ENCODE measurements around the gene PTPRJ.
"Not testable (repeated sequence)": the region's sequence is repeated elsewhere in the genome, so short reads cannot be mapped to it uniquely, and the experiment has no call there.

PTPRJ gene

DNA sequence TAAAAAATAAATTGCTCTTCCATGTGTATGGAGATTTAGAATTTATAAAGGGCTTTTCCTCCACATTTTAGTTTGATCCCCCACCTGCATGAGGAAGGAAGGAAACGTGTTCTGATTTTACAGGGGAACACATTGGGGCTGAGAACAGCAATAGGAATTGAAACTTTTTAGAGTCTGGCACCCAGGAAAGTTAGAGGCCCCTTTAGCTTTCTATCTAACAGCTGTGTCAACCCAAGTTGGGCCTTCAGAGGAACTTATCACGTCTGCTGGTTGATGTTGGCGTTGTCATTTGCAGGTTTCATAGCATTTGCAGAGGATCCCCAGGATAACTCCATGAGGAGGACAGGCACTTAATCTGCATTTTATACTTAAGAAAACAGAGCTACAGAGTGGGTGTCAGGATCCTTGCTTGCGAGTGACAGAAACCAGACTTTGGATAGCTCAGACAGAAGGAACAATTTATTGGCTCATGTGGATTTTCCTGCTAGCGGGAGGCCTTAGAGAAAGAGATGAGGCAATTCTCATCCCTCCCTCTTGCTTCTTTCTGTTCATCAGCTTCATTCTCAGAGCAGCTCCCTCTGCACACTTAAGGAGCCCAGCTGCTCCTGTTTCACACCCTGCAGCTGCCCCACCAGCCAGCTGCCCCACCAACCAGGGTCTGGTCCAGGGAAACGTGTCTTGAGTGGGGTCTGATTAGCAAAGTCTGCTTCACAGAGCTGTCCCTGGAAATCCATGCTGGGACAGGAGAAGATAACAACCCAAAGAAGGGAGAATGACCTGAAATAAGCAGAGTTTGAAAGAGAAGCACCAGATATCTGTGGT is 143.8 kb downstream of the PTPRJ start:
- DNase-seq = no peak

DNA sequence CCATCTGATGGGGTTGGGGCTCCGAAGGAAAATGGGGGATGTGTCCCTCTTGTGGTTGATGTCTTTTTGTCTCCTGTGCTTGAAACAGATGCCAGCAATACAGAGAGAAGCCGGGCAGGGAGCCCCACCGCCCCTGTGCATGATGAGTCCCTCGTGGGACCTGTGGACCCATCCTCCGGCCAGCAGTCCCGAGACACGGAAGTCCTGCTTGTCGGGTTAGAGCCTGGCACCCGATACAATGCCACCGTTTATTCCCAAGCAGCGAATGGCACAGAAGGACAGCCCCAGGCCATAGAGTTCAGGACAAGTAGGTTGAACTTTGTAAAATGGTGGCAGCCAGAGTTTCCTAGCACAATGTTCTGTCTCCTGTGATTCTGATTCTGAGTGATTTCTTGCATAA is 144.5 kb downstream of the PTPRJ start:
- no peak for DNase-seq

DNA sequence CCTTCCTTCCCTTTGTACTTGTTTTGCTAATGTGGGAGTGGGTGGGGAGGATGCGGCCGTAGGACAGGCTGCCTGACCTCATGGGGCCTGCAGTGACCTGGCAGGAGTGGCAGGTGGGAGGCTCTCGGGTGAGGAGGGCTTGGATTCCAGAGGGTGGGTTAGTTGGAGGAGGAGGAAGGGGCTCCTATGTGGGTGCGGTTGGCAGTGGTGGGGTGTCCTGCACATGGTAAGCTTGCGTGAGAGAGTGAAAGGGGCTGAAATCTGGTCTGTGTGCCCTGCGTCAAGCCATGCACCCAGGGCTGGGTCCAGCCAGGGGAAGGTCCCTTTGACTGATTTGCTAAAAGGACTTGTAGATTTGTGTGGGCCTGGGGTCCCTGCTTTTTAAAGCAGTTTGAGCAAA is 145.5 kb downstream of the PTPRJ start:
- no peak for DNase-seq

DNA sequence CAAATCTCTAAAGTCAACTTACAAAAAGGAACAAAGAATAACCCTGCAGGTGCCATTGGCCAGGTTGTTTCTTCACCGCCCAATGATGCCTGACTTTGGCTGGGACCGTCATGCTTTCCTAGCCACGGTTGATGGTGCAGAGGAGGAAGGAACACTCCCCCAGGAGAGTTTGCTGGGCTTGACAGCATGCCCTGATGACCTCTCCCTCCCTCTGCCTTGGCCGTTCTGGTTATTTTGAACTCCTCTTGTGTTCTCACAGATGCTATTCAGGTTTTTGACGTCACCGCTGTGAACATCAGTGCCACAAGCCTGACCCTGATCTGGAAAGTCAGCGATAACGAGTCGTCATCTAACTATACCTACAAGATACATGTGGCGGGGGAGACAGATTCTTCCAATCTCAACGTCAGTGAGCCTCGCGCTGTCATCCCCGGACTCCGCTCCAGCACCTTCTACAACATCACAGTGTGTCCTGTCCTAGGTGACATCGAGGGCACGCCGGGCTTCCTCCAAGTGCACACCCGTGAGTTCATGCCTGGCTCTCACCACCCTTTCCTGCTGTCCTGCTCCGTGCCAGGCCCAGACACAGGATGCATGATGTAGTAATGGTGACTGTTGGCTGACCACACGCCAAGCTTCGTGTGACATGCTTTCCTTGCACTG is 147.3 kb downstream of the PTPRJ start:
- no peak for DNase-seq

DNA sequence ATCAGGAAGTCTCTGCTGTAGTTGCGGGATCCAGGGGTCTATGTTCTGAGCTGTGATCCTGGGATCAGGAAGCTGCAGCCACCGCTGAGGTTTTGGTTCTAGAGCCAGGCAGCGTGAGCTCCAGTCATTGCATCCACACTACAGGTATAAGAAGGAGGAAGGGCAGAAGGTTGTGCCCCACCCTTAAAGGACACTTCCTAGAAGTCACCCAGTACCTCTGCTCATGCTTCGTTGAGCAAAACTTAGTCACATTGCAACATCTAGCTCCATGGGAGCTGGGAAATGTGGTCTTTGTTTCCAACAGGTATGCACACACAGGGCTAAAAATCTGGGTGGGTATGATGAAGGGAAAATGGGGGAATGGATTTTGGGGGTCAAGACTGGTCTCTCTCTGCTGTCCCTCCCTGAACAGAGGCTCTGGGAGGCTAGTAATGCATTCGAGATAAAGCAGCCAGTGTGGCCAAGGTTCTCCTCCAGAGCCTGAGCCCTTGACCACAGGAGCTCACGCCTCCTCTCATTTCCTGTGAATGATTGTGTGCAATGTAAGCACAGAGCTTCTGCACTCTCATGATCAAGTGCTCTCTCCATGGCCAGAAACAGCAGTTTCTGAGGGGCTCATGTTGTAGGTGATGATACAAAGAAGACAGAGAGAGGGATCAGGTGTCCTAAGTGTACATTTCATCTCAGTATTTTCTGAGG is 149.5 kb downstream of the PTPRJ start:
- DNase-seq = no peak

DNA sequence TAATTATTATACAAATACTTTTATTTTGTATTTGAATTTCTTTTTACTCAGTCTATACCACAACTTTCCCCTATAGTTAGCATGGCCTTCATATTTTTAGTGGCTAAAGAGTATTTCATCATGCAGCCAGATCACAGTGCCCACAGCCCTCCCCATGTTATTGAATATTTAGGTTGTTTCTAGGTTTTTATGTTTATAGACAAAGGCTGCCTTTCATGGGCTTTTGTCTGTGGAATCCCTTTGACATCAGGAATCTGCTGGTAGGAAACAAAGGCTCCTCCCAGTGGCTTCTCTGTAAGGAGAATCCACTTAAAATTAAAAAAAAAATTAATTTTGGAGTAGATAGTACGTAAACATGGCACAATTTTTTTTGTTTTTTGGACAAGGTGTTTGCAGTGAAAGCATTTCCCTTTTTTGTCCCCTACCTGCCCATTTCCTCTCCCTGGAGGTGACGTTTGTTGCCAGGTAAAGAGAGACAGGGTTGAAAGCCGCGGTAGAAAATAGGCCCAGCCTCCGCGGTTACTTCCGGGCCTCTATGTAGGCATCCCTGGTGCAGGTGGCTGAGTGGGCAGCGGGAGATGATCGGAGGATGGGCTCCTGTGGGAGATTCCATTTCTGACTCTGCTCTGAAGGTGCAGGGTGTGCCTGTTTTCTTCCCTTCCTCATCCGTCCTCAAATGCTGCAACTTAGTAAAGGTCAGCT is 154.0 kb downstream of the PTPRJ start:
- no peak for DNase-seq

DNA sequence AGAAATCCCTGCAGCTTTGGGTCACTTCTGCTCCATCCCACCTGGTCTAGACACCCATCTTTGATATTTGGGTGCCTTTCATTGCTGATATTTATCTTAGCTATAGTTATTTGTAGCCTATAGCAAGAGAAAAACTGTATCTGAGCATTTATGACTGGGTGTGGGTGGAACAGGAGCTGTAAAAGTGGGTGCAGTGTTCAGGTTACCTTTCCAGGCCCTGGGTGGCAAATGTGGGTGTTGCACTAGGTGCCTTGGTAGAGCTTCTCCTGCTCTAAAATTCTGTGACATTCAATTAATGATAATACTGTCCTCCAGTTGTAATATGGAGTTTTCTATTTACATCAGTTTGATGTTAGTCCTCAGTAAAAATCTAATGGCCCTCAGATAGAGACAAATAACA is 157.9 kb downstream of the PTPRJ start:
- DNase-seq = no peak

DNA sequence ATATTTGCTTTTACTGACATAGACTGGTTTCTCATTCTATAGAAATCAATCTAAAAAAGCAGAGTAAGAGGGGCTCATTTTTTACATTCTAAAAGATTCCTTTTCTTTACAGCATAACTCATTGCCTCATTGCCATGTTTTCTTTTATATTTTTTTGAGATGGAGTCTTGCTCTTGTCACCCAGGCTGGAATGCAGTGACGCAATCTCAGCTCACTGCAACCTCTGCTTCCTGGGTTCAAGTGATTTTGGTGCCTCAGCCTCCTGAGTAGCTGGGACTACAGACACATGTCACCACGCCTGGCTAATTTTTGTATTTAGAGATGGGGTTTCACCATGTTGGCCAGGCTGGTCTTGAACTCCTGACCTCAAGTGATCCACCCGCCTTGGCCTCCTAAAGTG is 159.5 kb downstream of the PTPRJ start:
- not testable (repeated sequence) for DNase-seq

DNA sequence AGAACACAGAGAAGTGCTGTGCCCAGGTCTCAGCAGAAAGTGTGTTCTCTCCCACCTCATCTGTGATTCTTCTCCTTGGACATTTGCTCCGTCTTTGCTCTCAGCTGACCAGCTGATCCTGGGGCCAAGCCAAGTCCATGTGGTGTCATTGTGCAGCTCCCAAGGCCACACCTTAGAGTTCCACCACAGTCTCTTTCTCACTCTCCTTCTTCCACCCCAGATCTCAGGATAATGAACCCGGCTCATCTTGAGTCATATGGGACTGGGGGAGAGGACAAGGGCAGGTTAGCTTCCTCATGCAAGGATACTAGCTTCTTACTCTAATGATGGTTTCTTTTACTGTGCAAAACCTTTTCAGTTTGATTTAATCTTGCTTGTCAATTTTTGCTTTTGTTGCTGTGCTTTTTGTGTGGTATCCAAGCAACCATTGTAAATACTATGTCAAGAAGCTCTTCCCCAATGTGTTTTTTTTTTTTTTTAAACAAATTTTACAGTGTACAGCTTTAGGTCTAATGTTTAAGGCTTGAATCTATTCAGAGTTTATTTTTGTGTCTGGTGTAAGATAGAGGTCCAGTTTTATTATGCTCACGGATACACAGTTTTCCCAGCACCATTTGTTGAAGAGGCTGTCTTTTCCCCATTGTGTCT is 161.2 kb downstream of the PTPRJ start:
- DNase-seq = no peak

DNA sequence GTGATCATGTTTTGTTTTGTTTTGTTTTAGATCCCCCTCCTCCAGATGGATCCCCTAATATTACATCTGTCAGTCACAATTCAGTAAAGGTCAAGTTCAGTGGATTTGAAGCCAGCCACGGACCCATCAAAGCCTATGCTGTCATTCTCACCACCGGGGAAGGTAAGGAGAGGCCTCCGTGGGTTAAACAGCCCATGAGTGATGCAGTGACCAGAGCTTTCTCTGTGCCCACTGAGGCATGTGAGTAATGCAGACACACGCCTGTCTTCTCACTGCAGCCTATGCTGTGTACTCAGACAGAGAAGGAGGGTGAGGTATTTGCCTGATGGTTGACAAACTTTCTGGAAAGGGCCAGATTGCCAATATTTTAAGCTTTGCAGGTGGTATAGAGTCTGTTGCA is 162.5 kb downstream of the PTPRJ start:
- DNase-seq = no peak

DNA sequence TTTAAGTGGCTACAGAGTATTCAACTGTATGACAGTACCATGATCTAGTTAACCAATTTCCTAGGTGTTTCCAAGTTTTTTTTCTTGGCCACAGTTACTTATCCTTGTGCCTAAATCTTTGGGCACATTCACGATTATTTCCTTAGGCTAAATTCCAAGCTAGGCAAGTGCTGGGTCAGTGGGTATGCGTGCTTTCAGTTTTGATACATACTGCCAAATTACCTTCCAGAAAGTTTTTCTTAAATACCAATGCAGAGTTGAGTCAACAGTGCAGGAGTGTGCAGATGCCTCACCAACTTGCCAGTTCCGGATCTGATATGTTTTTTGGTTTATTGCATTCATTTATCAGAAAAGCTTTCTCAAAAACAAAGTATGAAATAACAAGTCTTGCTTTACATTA is 168.4 kb downstream of the PTPRJ start:
- DNase-seq = no peak

DNA sequence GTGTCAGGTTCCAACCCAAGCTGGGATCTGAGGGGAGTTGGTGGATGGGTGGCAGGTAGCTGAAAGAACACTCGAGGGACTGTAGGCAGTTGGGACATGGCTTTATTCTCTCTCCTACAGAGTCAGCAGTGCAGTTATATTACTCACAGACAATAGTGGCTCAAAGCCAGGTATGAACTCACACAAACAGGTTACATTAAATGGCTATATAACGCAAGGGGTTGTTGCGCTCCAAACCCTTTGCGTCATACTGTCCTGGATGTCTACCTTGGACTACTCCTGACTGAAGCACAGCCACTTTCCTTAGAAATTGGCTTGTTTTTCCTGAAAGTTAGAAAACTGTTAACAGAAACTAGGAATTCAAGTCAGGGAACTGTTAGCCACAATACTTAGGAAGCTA is 169.9 kb downstream of the PTPRJ start:
- no peak for DNase-seq

DNA sequence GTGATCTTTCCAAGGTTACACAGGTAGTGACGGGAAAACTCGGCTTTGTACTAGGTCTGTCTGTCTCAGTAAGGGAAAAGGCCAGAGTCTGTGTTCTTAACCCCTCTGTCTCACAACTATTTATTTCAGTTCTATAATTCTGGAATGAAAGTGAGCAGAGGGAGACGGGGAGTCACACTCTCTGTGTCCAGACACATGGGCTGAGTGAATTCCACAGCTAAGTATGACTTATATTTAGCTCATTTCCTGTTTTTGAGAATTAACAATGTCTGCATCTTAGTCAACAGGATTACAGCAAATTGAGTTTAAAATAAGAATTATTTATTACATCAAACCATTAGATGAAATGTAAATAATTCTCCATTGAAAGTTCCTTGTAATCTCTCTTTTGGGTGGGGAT is 173.8 kb downstream of the PTPRJ start:
- no peak for DNase-seq

DNA sequence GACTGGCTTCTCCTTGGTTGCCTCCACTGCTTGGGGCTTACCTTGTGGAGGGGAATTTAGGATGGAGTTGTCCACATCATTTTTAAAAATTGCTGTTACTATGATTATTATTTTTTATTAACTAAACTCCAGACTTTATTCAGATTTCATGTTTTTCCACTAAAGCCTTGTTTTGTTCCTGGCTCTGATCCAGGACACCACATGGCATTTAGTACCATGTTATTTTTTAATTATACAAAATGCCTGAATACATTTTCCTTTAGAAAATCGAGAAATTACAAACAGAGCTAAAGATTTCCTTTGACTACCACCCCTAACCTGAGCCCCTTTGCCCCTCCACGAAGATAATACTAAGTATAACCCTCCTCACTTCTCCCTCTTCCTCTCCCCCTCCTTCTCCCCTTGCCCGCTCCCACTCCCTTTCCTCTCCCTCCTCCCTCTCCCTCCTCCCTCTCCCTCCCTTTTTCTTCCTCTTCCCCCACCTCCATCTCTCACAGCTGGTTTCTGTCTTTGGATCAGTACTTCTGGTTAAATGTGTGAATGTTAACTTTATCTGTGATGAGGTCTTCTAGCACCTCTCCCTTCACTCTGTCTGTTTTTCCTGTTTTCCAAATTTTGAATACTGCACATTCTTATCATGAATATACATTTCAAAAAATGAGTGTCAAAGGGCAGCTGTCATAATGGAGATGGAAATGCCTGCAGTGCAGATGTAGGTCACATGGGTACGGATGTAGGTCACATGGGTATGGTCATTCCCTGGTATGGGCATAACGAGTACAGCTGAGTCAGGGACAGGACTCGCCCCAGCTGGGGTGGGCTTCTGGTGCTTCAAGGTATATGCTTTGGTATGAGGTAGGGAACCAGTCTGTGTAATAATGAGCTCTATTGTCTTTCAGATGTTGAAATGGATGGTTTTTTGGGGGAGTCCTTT is 181.9 kb downstream of the PTPRJ start:
- no peak for DNase-seq

DNA sequence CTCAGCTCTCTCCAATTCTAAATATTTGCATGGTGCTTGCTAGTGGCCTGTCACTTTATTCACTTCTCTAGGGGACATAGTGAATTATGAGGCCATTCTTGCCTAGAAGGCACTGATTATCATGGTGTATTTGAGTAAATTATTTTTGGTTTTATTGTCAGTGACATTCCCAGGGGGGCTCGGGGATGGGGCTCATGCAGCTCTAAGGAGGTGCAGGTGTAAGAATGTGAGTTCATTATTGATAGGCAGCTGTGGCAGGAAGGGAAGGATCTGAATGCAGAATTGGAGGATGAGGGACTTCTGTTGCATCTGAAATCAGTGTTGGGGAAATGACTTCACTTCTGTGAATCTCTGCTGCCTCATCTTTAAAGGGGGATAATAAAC is 182.5 kb downstream of the PTPRJ start:
- DNase-seq = no peak

DNA sequence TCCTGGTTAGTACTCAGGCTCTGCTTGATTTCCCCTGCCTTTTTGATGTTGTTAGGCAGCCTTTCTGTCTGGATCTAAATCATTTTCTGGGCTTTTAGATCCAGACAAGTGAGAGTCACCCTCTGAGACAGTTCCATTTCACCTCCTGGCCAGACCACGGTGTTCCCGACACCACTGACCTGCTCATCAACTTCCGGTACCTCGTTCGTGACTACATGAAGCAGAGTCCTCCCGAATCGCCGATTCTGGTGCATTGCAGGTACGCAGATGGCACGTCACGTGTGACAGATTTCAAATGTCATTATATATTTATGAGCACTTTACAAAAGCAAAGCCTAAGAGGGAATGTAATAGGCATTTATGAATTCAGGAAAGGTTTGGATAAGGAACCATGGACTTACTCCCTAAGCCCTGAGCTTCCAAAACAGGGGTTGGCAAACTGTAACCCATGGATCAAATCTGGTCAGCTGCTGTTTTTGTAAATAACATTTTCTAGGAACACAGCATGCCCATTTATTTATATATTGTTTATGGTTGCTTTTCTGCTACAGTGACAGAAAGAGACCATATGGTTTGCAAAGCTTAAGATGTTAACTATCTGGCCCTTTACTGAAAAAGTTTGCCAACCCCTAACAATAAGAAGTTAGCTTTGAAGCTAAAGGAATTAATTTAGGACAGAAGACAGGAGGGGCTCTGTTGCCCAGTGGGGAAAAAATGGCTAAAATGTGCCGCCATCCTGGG is 183.2 kb downstream of the PTPRJ start:
- DNase-seq = no peak

DNA sequence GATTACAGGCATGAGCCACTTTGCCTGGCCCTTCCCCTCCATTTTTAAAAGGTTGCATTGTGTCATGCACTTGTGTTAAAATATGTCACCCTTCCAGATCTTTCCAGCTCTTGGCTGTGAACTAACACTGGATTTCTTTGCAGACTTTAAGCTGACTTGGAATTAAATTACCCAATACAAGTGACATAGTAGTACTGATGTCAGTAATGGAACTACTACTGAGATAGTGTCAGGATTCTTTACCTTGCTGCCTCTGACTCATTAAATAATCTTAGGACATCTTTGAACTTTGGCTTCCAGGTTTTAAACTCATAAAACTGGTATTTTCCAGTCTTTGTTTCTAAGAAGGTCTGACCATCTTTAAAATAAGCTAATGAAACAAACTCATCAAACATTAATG is 184.5 kb downstream of the PTPRJ start:
- DNase-seq = no peak

DNA sequence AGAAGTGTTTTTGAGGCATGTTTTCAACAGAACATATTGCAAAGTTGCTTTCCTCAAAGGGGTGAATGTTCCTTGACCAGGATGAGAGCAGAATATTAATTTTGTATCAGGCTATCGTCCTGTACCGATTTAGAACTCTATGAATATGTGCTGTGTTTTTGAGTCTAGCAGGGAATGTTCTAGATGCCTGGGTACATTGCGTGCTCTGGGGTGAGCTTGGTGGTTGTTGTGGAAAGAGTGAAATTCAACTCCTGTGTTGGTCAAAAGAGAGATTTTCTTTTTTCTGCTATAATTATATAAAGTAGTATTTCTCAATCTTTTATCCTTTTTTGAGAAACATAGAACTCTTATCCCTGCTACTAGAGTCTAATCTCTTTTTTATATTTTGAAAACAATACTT is 185.1 kb downstream of the PTPRJ start:
- DNase-seq = no peak

DNA sequence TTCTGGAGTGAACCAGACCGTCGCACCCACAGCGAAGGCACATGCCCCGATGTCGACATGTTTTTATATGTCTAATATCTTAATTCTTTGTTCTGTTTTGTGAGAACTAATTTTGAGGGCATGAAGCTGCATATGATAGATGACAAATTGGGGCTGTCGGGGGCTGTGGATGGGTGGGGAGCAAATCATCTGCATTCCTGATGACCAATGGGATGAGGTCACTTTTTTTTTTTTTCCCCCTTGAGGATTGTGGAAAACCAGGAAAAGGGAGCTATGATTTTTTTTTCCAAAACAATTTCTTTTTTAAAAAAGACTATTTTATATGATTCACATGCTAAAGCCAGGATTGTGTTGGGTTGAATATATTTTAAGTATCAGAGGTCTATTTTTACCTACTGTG is 187.0 kb downstream of the PTPRJ start:
- no peak for DNase-seq

DNA sequence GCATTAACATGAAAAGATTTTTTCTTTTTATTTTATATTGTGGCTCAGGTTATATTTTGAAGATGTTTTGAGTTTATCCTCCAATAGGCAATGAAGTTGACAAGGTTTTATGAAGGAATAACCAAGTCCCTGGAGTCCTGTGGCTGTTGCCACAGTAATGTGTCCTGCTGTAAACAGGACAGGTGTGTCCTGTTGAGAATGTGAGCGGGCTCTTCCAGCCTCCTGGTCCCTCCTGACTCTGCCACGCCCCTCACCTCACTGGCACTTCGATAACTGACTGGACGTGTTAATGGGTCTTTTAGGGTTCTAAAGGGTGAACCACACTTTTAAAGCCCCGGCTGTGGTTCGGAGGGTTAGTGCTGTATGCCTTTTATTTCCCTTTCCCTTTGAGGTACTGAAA is 188.5 kb downstream of the PTPRJ start:
- DNase-seq = no peak

DNA sequence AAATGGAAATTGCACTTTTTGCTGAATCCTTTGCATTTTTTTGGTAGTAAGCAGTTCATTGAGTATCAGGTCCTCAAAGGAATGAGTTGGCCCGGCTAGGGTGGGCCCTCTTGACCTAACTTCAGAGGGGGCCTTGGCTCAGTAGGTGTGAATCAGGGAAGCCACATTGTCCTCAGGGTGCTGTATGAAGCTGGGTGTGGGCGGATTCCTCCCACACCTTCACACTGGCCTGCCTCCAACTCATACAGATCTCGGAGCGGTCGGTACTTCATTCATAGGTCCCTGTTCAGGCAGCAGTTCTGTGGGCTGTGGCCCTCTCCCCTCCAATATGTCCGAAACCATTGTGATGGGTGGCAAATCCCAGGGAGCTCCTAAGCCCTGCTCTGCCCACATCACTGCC is 188.9 kb downstream of the PTPRJ start:
- no peak for DNase-seq

Measured in GF-D8 (cell line).